Lung (tissue), 12 donors: ENCODE data around the gene USP24. TPM values are rescaled to one million over a fixed set of nuclear protein-coding genes. Genes with fewer than 3 reads are reported as not detected.

Experiments
- ATAC-seq: fragments of 200-7000 bp; cut with Tn5 transposase; one replicate; pipeline ENCODE4 v1.9.1; 2020; ENCODE audit warnings: moderate number of reproducible peaks; ENCODE audit not compliant: insufficient read depth, low FRiP score
- DNase-seq, 3 donors: peaks; one replicate each; pipeline ENCODE4 v3.0.0-alpha.2; 2013 to 2017
- H3K27ac ChIP-seq, 2 donors: one replicate each; pipeline ENCODE4 v1.5.1; 2013; ENCODE audit warnings: mild to moderate bottlenecking in 2 of 2, moderate library complexity in 2 of 2, control low read depth in 1 of 2, inconsistent platforms in 1 of 2, low read depth in 1 of 2, low read length in 1 of 2
- H3K27me3 ChIP-seq, 3 donors: one replicate each; pipeline ENCODE4 v1.5.1; 2013; ENCODE audit warnings: low read length in 2 of 3; ENCODE audit not compliant: control insufficient read depth in 3 of 3, insufficient read depth in 3 of 3
- H3K36me3 ChIP-seq, 4 donors: one replicate each; pipeline ENCODE4 v1.5.1; 2013; ENCODE audit warnings: low read length in 4 of 4, mild to moderate bottlenecking in 1 of 4, moderate library complexity in 1 of 4; ENCODE audit not compliant: control insufficient read depth in 4 of 4, insufficient read depth in 4 of 4
- H3K4me1 ChIP-seq, 5 donors: one replicate each; pipeline ENCODE4 v1.5.1; 2013; ENCODE audit warnings: low read length in 5 of 5, mild to moderate bottlenecking in 2 of 5, moderate library complexity in 1 of 5; ENCODE audit not compliant: control insufficient read depth in 5 of 5, insufficient read depth in 5 of 5
- H3K4me3 ChIP-seq: one replicate; pipeline ENCODE4 v1.5.1; 2013; ENCODE audit warnings: mild to moderate bottlenecking, control low read depth, moderate library complexity
- H3K9ac ChIP-seq, 2 donors: one replicate each; pipeline ENCODE4 v1.5.1; 2013; ENCODE audit warnings: low read length in 2 of 2, control low read depth in 1 of 2; ENCODE audit not compliant: insufficient read depth in 1 of 2
- H3K9me3 ChIP-seq, 4 donors: one replicate each; pipeline ENCODE4 v1.5.1; 2013; ENCODE audit warnings: low read length in 3 of 4, mild to moderate bottlenecking in 1 of 4, moderate library complexity in 1 of 4; ENCODE audit not compliant: control insufficient read depth in 4 of 4, insufficient read depth in 3 of 4
- WGBS, 2 donors: extraction: QIAGEN DNeasy Blood & Tissue Kit; methylation state at CpG; one replicate each; pipeline ENCODE4 v1.1.7; 2013; 5-methylcytosine and 5-hydroxymethylcytosine counted together
- polyA plus RNA-seq, 2 donors: library from polyadenylated mRNA; stranded (reverse); fragments of 200-250 nt; gene quantifications; one replicate each; pipeline ENCODE4 v1.2.1, GENCODE V29; 2013
- total RNA-seq, 2 donors: library from RNA; depleted of rRNA in 1 of 2; stranded (reverse); fragments of >200 nt in 1 of 2; gene quantifications; one replicate each; pipeline ENCODE4 v1.2.1, GENCODE V29; 2014 to 2021
- TF ChIP-seq, protein P1 (sequence below): IDR thresholded peaks from 2 replicates; pipeline ENCODE4 v1.5.1; 2012; ENCODE audit warnings: mild to moderate bottlenecking; ENCODE audit errors: control extremely low read depth, extremely low read depth
- donor health status: control.
- donor health status: control.
- donor health status: Bipolar disorder and iron deficiency.
- donor health status: healthy.
- donor health status: DM: yes; HTN: yes; CAD: no.

Gene USP24
- total and polyA plus RNA-seq, 4 donors, result 7.8 to 77.8 (median 23.6) TPM

DNA sequence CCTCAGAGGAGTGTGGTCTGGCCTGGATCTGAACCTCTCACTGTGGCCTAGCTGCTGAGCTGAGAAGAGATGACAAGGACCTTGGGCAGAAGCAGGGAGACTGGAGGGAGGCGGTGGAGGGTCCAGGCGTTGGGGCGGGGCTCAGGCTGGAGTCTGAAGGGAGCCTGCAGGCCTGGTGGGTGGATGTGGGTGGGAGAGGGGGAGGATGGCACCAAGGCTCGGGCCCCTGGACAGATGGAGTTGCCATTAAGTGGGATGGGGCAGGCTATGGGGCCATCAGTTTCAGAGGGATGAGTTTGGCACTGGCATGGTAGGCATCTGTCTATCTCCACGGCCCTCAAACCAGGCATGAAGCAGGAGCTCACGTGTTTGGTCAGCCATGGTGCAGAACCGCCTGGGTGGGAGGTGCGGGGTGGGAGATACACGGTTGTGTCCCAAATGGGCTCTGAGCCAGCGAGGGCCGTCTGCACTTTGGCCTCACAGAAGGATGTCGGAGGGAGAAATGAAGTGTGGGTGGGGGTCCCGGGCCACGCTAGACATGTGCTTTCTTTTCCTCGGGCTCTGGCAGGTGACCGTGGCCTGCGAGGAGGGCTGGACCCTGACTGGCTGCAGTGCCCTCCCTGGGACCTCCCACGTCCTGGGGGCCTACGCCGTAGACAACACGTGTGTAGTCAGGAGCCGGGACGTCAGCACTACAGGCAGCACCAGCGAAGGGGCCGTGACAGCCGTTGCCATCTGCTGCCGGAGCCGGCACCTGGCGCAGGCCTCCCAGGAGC lies 152.2 kb downstream of the USP24 start:
- WGBS, 2 donors, result 93 to 94% methylated on average over 29 of the region's 29 CpGs
- ATAC-seq (no peak), DNase-seq (no peak)
- Histone ChIP-seq H3K4me1 (peaks cover 0 to 5% (median 3%) of the 10 kb centered on the region in 5 donors), H3K9me3 (peaks cover 0 to 2% (median 0%) of the 10 kb centered on the region in 4 donors), H3K27ac (peak overlapping the region in 1 of 2 donors; percentile 41), H3K4me3 (no peak overlapping the region), H3K9ac (no peak overlapping the region), H3K27me3 (no peaks in the 10 kb centered on the region), H3K36me3 (peaks cover 0 to 11% (median 5%) of the 10 kb centered on the region in 4 donors)
- TF ChIP-seq, protein P1, sequence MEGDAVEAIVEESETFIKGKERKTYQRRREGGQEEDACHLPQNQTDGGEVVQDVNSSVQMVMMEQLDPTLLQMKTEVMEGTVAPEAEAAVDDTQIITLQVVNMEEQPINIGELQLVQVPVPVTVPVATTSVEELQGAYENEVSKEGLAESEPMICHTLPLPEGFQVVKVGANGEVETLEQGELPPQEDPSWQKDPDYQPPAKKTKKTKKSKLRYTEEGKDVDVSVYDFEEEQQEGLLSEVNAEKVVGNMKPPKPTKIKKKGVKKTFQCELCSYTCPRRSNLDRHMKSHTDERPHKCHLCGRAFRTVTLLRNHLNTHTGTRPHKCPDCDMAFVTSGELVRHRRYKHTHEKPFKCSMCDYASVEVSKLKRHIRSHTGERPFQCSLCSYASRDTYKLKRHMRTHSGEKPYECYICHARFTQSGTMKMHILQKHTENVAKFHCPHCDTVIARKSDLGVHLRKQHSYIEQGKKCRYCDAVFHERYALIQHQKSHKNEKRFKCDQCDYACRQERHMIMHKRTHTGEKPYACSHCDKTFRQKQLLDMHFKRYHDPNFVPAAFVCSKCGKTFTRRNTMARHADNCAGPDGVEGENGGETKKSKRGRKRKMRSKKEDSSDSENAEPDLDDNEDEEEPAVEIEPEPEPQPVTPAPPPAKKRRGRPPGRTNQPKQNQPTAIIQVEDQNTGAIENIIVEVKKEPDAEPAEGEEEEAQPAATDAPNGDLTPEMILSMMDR, result no peak

DNA sequence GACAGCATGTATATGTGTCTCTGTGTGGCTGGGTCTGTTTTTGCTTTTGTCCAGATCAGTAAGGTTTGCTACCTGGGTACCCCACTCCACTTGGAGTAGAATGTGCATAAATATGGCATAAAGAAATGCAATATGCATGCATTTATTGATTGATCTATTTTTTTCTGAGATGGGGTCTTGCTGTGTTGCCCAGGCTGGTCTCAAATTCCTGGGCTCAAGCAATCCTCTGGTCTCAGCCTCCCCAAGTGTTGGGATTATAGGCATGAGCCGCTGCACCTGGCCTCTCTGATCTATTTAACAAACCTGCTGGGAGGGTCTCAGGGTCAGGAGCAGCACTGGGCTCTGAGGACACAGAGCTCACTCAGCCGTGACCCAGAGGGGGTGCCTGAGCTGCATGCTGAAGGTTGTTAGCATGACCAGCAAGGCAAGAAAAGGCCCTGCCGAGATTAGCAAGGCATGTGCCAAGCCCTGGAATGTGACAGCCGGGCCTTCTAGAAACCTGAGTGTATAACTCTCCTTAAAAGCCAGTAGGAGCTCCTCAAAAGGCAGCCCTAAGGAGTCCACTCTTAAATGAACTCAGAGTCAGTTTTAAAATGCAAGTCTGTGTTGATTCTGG lies 153.3 kb downstream of the USP24 start:
- Histone ChIP-seq H3K27me3 (no peaks in the 10 kb centered on the region), H3K9me3 (peaks cover 0 to 2% (median 0%) of the 10 kb centered on the region in 4 donors), H3K4me3 (no peak overlapping the region), H3K36me3 (peaks cover 0 to 5% (median 2%) of the 10 kb centered on the region in 4 donors), H3K27ac (no peak overlapping the region), H3K9ac (no peak overlapping the region), H3K4me1 (peaks cover 0 to 4% (median 3%) of the 10 kb centered on the region in 5 donors)
- TF ChIP-seq, protein P1, result no peak
- WGBS, 2 donors, result 77 to 78% methylated on average over 4 of the region's 4 CpGs
- ATAC-seq, result no peak
- DNase-seq, result no peak

DNA sequence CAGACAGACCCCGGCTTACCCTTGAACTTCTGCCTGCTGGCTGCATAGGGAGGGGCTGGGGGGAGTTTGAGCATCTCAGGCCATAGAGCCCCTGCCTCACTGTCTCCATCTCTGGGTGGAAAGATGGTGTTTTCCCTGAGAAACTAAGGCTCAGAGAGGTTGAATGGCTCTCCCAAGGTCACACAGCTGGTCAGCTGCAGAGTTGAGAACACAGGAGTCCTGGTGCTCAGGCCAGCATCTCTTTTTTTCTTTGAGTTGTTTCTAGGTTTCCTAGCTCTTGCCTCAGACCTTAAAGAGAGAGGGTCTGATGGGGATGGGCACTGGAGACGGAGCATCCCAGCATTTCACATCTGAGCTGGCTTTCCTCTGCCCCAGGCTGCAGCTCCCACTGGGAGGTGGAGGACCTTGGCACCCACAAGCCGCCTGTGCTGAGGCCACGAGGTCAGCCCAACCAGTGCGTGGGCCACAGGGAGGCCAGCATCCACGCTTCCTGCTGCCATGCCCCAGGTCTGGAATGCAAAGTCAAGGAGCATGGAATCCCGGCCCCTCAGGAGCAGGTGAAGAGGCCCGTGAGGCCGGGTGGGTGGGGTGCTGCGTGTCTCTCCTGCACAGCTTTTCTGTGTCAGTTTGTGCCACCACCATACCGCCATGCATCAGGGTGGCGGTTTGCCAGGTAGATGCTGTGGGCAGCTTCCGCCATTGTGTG lies 154.0 kb downstream of the USP24 start:
- WGBS, 2 donors, result 83 to 86% methylated on average over 13 of the region's 13 CpGs
- H3K27ac ChIP-seq, result no peak overlapping the region
- H3K9me3 ChIP-seq, result peaks cover 0 to 2% (median 0%) of the 10 kb centered on the region in 4 donors
- DNase-seq (no peak), ATAC-seq (no peak)
- no peaks in the 10 kb centered on the region for H3K27me3 ChIP-seq
- no peak overlapping the region for H3K4me3 ChIP-seq
- TF ChIP-seq, protein P1, result no peak
- peaks cover 0 to 4% (median 2%) of the 10 kb centered on the region in 5 donors for H3K4me1 ChIP-seq
- peaks cover 0 to 4% (median 0%) of the 10 kb centered on the region in 4 donors for H3K36me3 ChIP-seq
- no peak overlapping the region for H3K9ac ChIP-seq
